Stimulated activated naive CD4-positive, alpha-beta T cell (primary cell): Measurements from ENCODE around the gene CRY2.

Source experiments
- DNase-seq, 6 experiments: peaks; one replicate each; lab custom pipeline; 2025; lab: John Stamatoyannopoulos, UW

CRY2 gene

GRCh38 chr11:45930951-45931570, 83.8 kb downstream of the CRY2 start:
- no peak for DNase-seq

- DNase-seq: no peak
Observed at GRCh38 chr11:45931739-45932138, 84.5 kb downstream of the CRY2 start.

- DNase-seq: no peak
Observed at GRCh38 chr11:45932217-45932616, 84.9 kb downstream of the CRY2 start.
